ENCODE data around the gene FBXO42. TPM values are rescaled to one million over a fixed set of nuclear protein-coding genes. Genes with fewer than 3 reads are reported as not detected.

The FBXO42 gene
- total and polyA plus RNA-seq, 2 of the 13 experiments (the other 11 are each of a cell fraction or from before 2014, with no cell fraction given) = 7.6 to 17.5 TPM

DNA sequence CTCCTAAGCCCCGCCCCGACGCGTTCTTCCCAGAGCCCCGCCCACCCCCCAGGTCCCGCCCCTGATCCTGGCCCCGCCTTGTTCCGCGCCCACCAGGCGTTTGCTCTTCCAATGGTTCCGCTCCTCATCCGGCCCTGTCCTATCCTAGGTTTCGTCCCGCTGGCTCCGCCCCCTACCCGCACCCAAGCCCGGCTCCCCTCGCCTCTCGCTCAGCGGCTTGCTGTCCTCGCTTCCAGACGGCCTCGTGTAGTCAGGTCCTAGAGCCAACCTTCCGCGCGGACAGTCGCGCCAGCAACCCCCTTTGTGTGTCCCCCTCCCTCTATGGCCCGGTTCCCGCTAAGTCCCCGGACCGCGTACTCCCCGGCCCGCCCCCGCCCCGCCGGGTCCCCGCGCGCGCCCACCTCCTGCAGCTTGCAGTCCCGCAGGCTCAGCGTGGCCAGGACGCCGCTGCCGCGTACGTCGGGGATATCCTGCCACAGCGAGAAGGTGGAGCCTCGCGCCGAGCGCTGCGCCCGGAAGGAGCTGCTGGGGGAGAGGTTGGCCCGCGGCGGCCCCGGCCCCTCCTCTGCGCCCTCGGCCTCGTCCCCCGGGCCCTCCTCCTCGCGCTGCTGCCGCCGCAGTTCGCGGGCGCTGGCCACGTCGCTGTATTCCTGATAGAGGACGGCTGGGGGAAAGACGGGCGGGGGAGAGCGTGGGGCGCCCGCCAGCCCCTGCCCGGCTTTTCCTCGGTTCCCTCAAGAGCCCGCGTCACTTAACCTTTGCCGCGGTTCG is 145.5 kb downstream of the FBXO42 start (continued):
- peak; percentile 66; the same call in 1 of the 2 replicates for TF ChIP-seq UBTF (CRISPR knock-in tag; IDR thresholded peaks at IDR 0.05)
- TF ChIP-seq NR1H2 (CRISPR knock-in tag; IDR thresholded peaks at IDR 0.05; ENCODE audit: borderline replicate concordance, low read depth) = no peak
- TF ChIP-seq ASH2L (IDR thresholded peaks at IDR 0.05; ENCODE audit: insufficient read length, low read depth, low read length) = peak; percentile 57
- no peak for TF ChIP-seq SIX4 (CRISPR knock-in tag; IDR thresholded peaks at IDR 0.05)
- TF ChIP-seq HDAC1 (CRISPR knock-in tag; IDR thresholded peaks at IDR 0.05) = peak; percentile 64
- peak; percentile 89 for TF ChIP-seq HNRNPLL (IDR thresholded peaks at IDR 0.05; ENCODE audit: low read depth, low read length, poor library complexity, severe bottlenecking)
- TF ChIP-seq, protein P1, sequence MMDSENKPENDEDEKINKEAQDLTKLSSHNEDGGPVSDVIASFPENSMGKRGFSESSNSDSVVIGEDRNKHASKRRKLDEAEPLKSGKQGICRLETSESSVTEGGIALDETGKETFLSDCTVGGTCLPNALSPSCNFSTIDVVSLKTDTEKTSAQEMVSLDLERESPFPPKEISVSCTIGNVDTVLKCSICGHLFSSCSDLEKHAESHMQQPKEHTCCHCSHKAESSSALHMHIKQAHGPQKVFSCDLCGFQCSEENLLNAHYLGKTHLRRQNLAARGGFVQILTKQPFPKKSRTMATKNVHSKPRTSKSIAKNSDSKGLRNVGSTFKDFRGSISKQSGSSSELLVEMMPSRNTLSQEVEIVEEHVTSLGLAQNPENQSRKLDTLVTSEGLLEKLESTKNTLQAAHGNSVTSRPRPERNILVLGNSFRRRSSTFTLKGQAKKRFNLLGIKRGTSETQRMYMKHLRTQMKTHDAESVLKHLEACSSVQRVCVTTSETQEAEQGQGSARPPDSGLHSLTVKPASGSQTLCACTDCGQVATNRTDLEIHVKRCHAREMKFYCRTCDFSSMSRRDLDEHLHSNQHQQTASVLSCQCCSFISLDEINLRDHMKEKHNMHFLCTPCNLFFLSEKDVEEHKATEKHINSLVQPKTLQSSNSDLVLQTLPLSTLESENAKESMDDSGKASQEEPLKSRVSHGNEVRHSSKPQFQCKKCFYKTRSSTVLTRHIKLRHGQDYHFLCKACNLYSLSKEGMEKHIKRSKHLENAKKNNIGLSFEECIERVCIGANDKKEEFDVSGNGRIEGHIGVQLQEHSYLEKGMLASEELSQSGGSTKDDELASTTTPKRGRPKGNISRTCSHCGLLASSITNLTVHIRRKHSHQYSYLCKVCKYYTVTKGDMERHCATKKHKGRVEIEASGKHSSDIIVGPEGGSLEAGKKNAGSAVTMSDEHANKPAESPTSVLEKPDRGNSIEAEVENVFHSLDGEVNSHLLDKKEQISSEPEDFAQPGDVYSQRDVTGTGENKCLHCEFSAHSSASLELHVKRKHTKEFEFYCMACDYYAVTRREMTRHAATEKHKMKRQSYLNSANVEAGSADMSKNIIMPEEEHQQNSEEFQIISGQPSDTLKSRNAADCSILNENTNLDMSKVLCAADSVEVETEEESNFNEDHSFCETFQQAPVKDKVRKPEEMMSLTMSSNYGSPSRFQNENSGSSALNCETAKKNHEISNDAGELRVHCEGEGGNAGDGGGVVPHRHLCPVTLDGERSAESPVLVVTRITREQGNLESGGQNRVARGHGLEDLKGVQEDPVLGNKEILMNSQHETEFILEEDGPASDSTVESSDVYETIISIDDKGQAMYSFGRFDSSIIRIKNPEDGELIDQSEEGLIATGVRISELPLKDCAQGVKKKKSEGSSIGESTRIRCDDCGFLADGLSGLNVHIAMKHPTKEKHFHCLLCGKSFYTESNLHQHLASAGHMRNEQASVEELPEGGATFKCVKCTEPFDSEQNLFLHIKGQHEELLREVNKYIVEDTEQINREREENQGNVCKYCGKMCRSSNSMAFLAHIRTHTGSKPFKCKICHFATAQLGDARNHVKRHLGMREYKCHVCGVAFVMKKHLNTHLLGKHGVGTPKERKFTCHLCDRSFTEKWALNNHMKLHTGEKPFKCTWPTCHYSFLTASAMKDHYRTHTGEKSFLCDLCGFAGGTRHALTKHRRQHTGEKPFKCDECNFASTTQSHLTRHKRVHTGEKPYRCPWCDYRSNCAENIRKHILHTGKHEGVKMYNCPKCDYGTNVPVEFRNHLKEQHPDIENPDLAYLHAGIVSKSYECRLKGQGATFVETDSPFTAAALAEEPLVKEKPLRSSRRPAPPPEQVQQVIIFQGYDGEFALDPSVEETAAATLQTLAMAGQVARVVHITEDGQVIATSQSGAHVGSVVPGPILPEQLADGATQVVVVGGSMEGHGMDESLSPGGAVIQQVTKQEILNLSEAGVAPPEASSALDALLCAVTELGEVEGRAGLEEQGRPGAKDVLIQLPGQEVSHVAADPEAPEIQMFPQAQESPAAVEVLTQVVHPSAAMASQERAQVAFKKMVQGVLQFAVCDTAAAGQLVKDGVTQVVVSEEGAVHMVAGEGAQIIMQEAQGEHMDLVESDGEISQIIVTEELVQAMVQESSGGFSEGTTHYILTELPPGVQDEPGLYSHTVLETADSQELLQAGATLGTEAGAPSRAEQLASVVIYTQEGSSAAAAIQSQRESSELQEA (CRISPR knock-in tag; IDR thresholded peaks at IDR 0.05; ENCODE audit: not compliant biosample characterization) = peak; percentile 81
- peak; percentile 22; the same call in 1 of the 2 replicates for TF ChIP-seq REPIN1 (CRISPR knock-in tag; IDR thresholded peaks at IDR 0.05; ENCODE audit: borderline replicate concordance, low read depth)
- TF ChIP-seq, protein P2, sequence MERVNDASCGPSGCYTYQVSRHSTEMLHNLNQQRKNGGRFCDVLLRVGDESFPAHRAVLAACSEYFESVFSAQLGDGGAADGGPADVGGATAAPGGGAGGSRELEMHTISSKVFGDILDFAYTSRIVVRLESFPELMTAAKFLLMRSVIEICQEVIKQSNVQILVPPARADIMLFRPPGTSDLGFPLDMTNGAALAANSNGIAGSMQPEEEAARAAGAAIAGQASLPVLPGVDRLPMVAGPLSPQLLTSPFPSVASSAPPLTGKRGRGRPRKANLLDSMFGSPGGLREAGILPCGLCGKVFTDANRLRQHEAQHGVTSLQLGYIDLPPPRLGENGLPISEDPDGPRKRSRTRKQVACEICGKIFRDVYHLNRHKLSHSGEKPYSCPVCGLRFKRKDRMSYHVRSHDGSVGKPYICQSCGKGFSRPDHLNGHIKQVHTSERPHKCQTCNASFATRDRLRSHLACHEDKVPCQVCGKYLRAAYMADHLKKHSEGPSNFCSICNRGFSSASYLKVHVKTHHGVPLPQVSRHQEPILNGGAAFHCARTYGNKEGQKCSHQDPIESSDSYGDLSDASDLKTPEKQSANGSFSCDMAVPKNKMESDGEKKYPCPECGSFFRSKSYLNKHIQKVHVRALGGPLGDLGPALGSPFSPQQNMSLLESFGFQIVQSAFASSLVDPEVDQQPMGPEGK (CRISPR knock-in tag; IDR thresholded peaks at IDR 0.05) = peak; percentile 35; the same call in 1 of the 2 replicates
- TF ChIP-seq ZNF547 (CRISPR knock-in tag; IDR thresholded peaks at IDR 0.05) = peak; percentile 48; the same call in 1 of the 2 replicates
- TF ChIP-seq, protein P3, sequence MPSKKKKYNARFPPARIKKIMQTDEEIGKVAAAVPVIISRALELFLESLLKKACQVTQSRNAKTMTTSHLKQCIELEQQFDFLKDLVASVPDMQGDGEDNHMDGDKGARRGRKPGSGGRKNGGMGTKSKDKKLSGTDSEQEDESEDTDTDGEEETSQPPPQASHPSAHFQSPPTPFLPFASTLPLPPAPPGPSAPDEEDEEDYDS (CRISPR knock-in tag; IDR thresholded peaks at IDR 0.05) = peak; percentile 85
- TF ChIP-seq HOXA9 (CRISPR knock-in tag; IDR thresholded peaks at IDR 0.05; ENCODE audit: borderline replicate concordance) = 0 out of 2 replicates have a peak, but pooled peaks have one; percentile 31
- TF ChIP-seq MIXL1 (CRISPR knock-in tag; IDR thresholded peaks at IDR 0.05) = no peak
- TF ChIP-seq POLR2A (IDR thresholded peaks at IDR 0.05; ENCODE audit: insufficient read depth in 1 of 2, low read depth in 2 of 2, low read length in 2 of 2) = peak; percentile 74 to 94; a peak in 3 of 4 replicates
